Ishikawa (cell line): ENCODE measurements around the gene METTL15.

Experiments
- CEBPB ChIP-seq: IDR thresholded peaks from 2 replicates; pipeline ENCODE4 v1.6.1; 2012
- CREB1 ChIP-seq: IDR thresholded peaks from 2 replicates; pipeline ENCODE4 v1.6.1; 2012; ENCODE audit warnings: low read depth
- EGR1 ChIP-seq: IDR thresholded peaks from 2 replicates; pipeline ENCODE4 v1.6.1; 2012
- EP300 ChIP-seq: IDR thresholded peaks from 2 replicates; pipeline ENCODE4 v1.6.1; 2012; ENCODE audit warnings: borderline replicate concordance
- FOXM1 ChIP-seq: IDR thresholded peaks from 2 replicates; pipeline ENCODE4 v1.6.1; 2012; ENCODE audit warnings: low read depth, borderline replicate concordance
- MAX ChIP-seq: IDR thresholded peaks from 2 replicates; pipeline ENCODE4 v1.6.1; 2012
- NFIC ChIP-seq: IDR thresholded peaks from 2 replicates; pipeline ENCODE4 v1.6.1; 2012
- RAD21 ChIP-seq: IDR thresholded peaks from 2 replicates; pipeline ENCODE4 v1.6.1; 2012; ENCODE audit warnings: low read depth
- REST ChIP-seq: IDR thresholded peaks from 2 replicates; pipeline ENCODE4 v1.6.1; 2012; ENCODE audit warnings: low read depth, mild to moderate bottlenecking
- TAF1 ChIP-seq: IDR thresholded peaks from 2 replicates; pipeline ENCODE4 v1.6.1; 2012; ENCODE audit warnings: low read depth, mild to moderate bottlenecking
- TCF12 ChIP-seq: IDR thresholded peaks from 2 replicates; pipeline ENCODE4 v1.6.1; 2012; ENCODE audit warnings: low read depth
- TEAD4 ChIP-seq: IDR thresholded peaks from 2 replicates; pipeline ENCODE4 v1.6.1; 2012
- USF1 ChIP-seq: IDR thresholded peaks from 2 replicates; pipeline ENCODE4 v1.6.1; 2012
- YY1 ChIP-seq: IDR thresholded peaks from 2 replicates; pipeline ENCODE4 v1.6.1; 2012; ENCODE audit warnings: low read depth
- ZBTB7A ChIP-seq: IDR thresholded peaks from 2 replicates; pipeline ENCODE4 v1.6.1; 2012; ENCODE audit warnings: low read depth

METTL15 gene

GRCh38 chr11:28323621-28324020 is 215.4 kb downstream of the METTL15 start:
- TF ChIP-seq CEBPB (no peak), FOXM1 (no peak), CREB1 (no peak), EP300 (no peak), TAF1 (no peak), EGR1 (no peak), TEAD4 (no peak), USF1 (no peak), REST (no peak), RAD21 (no peak), ZBTB7A (no peak), NFIC (no peak), MAX (no peak), YY1 (no peak)

- TF ChIP-seq EGR1 (no peak), MAX (no peak), EP300 (no peak), ZBTB7A (no peak)
Measured at GRCh38 chr11:28337701-28338100, 229.5 kb downstream of the METTL15 start.

- TF ChIP-seq REST, result no peak
- TF ChIP-seq CEBPB, result no peak
- TF ChIP-seq FOXM1, result no peak
- TF ChIP-seq USF1, result no peak
- no peak for TF ChIP-seq TEAD4
- no peak for TF ChIP-seq TCF12
- no peak for TF ChIP-seq EGR1
- TF ChIP-seq CREB1, result no peak
- TF ChIP-seq RAD21, result no peak
- TF ChIP-seq NFIC, result no peak
- TF ChIP-seq TAF1, result no peak
- TF ChIP-seq MAX, result no peak
- no peak for TF ChIP-seq ZBTB7A
- no peak for TF ChIP-seq EP300
- TF ChIP-seq YY1, result no peak
Measured at GRCh38 chr11:28338371-28338770, 230.2 kb downstream of the METTL15 start.

- TF ChIP-seq ZBTB7A (no peak), MAX (no peak), FOXM1 (no peak), TAF1 (no peak), CREB1 (no peak)
Measured at GRCh38 chr11:28339488-28339887, 231.3 kb downstream of the METTL15 start.

- no peak for TF ChIP-seq ZBTB7A
- TF ChIP-seq RAD21, result no peak
- no peak for TF ChIP-seq EP300
- TF ChIP-seq NFIC, result no peak
- TF ChIP-seq CEBPB, result no peak
Measured at GRCh38 chr11:28342716-28343115, 234.5 kb downstream of the METTL15 start.
